HepG2 (cell line): ENCODE measurements around the gene LMBRD2. TPM values are rescaled to one million over a fixed set of nuclear protein-coding genes. Genes with fewer than 3 reads are reported as not detected.

Experiments used
- AKAP8 ChIP-seq: sonication (generic); formaldehyde crosslinking; IDR thresholded peaks from 2 replicates; pipeline ENCODE4 v1.5.1; 2020; ENCODE audit warnings: mild to moderate bottlenecking, missing genetic modification reagents
- ASH2L ChIP-seq: fragments of 300-600, 200-600 bp; sonication (generic); IDR thresholded peaks from 2 replicates; pipeline ENCODE4 v1.7.0; 2017; ENCODE audit warnings: low read depth, mild to moderate bottlenecking, moderate library complexity, mixed read lengths, low read length; ENCODE audit not compliant: insufficient read length
- CCAR2 ChIP-seq: fragments of 200-400 bp; formaldehyde crosslinking; optimal IDR thresholded peaks from 2 replicates; pipeline ENCODE3; 2018; ENCODE audit warnings: low read depth, mild to moderate bottlenecking, low read length, moderate library complexity
- HNRNPH1 ChIP-seq: fragments of 200-400 bp; formaldehyde crosslinking; optimal IDR thresholded peaks from 2 replicates; pipeline ENCODE3; 2017; ENCODE audit warnings: mild to moderate bottlenecking, low read depth, low read length
- KDM2A ChIP-seq: sonication (generic); formaldehyde crosslinking; IDR thresholded peaks from 2 replicates; pipeline ENCODE4 v1.4.0; 2020; ENCODE audit warnings: low read depth, missing genetic modification reagents, borderline replicate concordance
- KDM6A ChIP-seq: IDR thresholded peaks from 2 replicates; pipeline ENCODE4 v1.6.1; 2016; ENCODE audit warnings: low read depth
- MIER3 ChIP-seq: IDR thresholded peaks from 2 replicates; pipeline ENCODE4 v1.6.1; 2016; ENCODE audit warnings: missing compliant biosample characterization, borderline replicate concordance
- PHB2 ChIP-seq: fragments of 450-650 bp; IDR thresholded peaks from 2 replicates; pipeline ENCODE4 v1.6.1; 2018; ENCODE audit not compliant: partially characterized antibody
- SAP130 ChIP-seq: IDR thresholded peaks from 2 replicates; pipeline ENCODE4 v1.6.1; 2016; ENCODE audit warnings: low read depth
- ZFX ChIP-seq: sonication (generic); formaldehyde crosslinking; IDR thresholded peaks from 2 replicates; pipeline ENCODE4 v1.4.0; 2020; ENCODE audit warnings: mild to moderate bottlenecking, low read depth, missing genetic modification reagents, moderate library complexity
- ZMYM2 ChIP-seq: sonication (generic); formaldehyde crosslinking; IDR thresholded peaks from 2 replicates; pipeline ENCODE4 v1.8.0; 2022; ENCODE audit warnings: mild to moderate bottlenecking, missing genetic modification reagents
- ZNF326 ChIP-seq: sonication (generic); formaldehyde crosslinking; IDR thresholded peaks from 2 replicates; pipeline ENCODE4 v1.4.0; 2020; ENCODE audit warnings: missing genetic modification reagents, borderline replicate concordance
- ZNF343 ChIP-seq: sonication (generic); formaldehyde crosslinking; IDR thresholded peaks from 2 replicates; pipeline ENCODE4 v1.4.0; 2020; ENCODE audit warnings: mild to moderate bottlenecking, missing genetic modification reagents
- ZNF589 ChIP-seq: sonication (generic); formaldehyde crosslinking; conservative IDR thresholded peaks from 2 replicates; pipeline ENCODE4 v1.8.0; 2022; ENCODE audit warnings: mild to moderate bottlenecking, moderate library complexity, missing genetic modification reagents
- ZNF670 ChIP-seq: sonication (generic); formaldehyde crosslinking; IDR thresholded peaks from 2 replicates; pipeline ENCODE4 v1.8.0; 2022; ENCODE audit warnings: mild to moderate bottlenecking, missing genetic modification reagents, borderline replicate concordance
- ZNF737 ChIP-seq: sonication (generic); formaldehyde crosslinking; IDR thresholded peaks from 2 replicates; pipeline ENCODE4 v1.5.0; 2020; ENCODE audit warnings: missing genetic modification reagents, mild to moderate bottlenecking, borderline replicate concordance
- ZSCAN5A ChIP-seq: sonication (generic); formaldehyde crosslinking; IDR thresholded peaks from 2 replicates; pipeline ENCODE4 v1.8.0; 2022; ENCODE audit warnings: mild to moderate bottlenecking, missing genetic modification reagents, borderline replicate concordance
- polyA plus RNA-seq, 8 experiments: library from polyadenylated mRNA; depleted of rRNA in 3 of 8; stranded (reverse) in 7 of 8; unstranded in 1 of 8; fragments of >200 nt; fragmentation: Illumina TruSeq in 4 of 8; extraction: Trizol in 4 of 8; gene quantifications; 2 replicates each; pipeline versions ENCODE4 v1.2.1 to v1.2.3, GENCODE V29; 2011 to 2016; ENCODE audit warnings: low read depth in 4 of 8, missing spikeins in 1 of 8, mixed read lengths in 1 of 8; ENCODE audit not compliant: insufficient read depth in 1 of 8
- total RNA-seq, 5 experiments: library from RNA; depleted of rRNA; stranded (reverse); fragments of >200 nt; fragmentation: Illumina TruSeq; extraction: Trizol; gene quantifications; 2 replicates each; pipeline ENCODE4 v1.2.3, GENCODE V29; 2016; ENCODE audit warnings: low read depth in 1 of 5
- TF ChIP-seq, protein P1 (sequence below): sonication (generic); formaldehyde crosslinking; IDR thresholded peaks from 2 replicates; pipeline ENCODE4 v1.5.0; 2020; ENCODE audit warnings: mild to moderate bottlenecking, missing genetic modification reagents, borderline replicate concordance
- TF ChIP-seq, protein P2 (sequence below): sonication (generic); formaldehyde crosslinking; IDR thresholded peaks from 2 replicates; pipeline ENCODE4 v1.5.0; 2020; ENCODE audit warnings: missing genetic modification reagents

The LMBRD2 gene
- total and polyA plus RNA-seq, 2 of the 13 experiments (the other 11 are each of a cell fraction or from before 2014, with no cell fraction given), result 2.0 to 4.7 TPM

- TF ChIP-seq ZNF589 (CRISPR knock-in tag), result no peak
- TF ChIP-seq KDM2A (CRISPR knock-in tag), result no peak
- no peak for TF ChIP-seq HNRNPH1
- TF ChIP-seq ZFX, result peak; percentile 13; the same call in 1 of the 2 replicates
- no peak for TF ChIP-seq ASH2L
- no peak for TF ChIP-seq KDM6A
- TF ChIP-seq PHB2, result no peak
- no peak for TF ChIP-seq ZSCAN5A
- TF ChIP-seq ZNF343 (CRISPR knock-in tag), result no peak
- TF ChIP-seq, protein P1, sequence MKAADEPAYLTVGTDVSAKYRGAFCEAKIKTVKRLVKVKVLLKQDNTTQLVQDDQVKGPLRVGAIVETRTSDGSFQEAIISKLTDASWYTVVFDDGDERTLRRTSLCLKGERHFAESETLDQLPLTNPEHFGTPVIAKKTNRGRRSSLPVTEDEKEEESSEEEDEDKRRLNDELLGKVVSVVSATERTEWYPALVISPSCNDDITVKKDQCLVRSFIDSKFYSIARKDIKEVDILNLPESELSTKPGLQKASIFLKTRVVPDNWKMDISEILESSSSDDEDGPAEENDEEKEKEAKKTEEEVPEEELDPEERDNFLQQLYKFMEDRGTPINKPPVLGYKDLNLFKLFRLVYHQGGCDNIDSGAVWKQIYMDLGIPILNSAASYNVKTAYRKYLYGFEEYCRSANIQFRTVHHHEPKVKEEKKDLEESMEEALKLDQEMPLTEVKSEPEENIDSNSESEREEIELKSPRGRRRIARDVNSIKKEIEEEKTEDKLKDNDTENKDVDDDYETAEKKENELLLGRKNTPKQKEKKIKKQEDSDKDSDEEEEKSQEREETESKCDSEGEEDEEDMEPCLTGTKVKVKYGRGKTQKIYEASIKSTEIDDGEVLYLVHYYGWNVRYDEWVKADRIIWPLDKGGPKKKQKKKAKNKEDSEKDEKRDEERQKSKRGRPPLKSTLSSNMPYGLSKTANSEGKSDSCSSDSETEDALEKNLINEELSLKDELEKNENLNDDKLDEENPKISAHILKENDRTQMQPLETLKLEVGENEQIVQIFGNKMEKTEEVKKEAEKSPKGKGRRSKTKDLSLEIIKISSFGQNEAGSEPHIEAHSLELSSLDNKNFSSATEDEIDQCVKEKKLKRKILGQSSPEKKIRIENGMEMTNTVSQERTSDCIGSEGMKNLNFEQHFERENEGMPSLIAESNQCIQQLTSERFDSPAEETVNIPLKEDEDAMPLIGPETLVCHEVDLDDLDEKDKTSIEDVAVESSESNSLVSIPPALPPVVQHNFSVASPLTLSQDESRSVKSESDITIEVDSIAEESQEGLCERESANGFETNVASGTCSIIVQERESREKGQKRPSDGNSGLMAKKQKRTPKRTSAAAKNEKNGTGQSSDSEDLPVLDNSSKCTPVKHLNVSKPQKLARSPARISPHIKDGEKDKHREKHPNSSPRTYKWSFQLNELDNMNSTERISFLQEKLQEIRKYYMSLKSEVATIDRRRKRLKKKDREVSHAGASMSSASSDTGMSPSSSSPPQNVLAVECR (CRISPR knock-in tag), result no peak
- no peak for TF ChIP-seq ZMYM2 (CRISPR knock-in tag)
- TF ChIP-seq, protein P2, sequence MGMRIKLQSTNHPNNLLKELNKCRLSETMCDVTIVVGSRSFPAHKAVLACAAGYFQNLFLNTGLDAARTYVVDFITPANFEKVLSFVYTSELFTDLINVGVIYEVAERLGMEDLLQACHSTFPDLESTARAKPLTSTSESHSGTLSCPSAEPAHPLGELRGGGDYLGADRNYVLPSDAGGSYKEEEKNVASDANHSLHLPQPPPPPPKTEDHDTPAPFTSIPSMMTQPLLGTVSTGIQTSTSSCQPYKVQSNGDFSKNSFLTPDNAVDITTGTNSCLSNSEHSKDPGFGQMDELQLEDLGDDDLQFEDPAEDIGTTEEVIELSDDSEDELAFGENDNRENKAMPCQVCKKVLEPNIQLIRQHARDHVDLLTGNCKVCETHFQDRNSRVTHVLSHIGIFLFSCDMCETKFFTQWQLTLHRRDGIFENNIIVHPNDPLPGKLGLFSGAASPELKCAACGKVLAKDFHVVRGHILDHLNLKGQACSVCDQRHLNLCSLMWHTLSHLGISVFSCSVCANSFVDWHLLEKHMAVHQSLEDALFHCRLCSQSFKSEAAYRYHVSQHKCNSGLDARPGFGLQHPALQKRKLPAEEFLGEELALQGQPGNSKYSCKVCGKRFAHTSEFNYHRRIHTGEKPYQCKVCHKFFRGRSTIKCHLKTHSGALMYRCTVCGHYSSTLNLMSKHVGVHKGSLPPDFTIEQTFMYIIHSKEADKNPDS (CRISPR knock-in tag), result no peak
- TF ChIP-seq CCAR2, result no peak
- TF ChIP-seq AKAP8 (CRISPR knock-in tag), result 0 out of 2 replicates have a peak, but pooled peaks have one; percentile 5
- TF ChIP-seq ZNF326, result no peak
- no peak for TF ChIP-seq MIER3 (CRISPR knock-in tag)
- 0 out of 2 replicates have a peak, but pooled peaks have one; percentile 23 for TF ChIP-seq SAP130 (CRISPR knock-in tag)
- TF ChIP-seq ZNF737 (CRISPR knock-in tag), result no peak
- peak; percentile 49; the same call in 1 of the 2 replicates for TF ChIP-seq ZNF670
Measured at GRCh38 chr5:36152324-36153297, 924 bp upstream of the LMBRD2 start (continued).
